Measurements from ENCODE around the gene ARL5C.

ARL5C gene

DNA sequence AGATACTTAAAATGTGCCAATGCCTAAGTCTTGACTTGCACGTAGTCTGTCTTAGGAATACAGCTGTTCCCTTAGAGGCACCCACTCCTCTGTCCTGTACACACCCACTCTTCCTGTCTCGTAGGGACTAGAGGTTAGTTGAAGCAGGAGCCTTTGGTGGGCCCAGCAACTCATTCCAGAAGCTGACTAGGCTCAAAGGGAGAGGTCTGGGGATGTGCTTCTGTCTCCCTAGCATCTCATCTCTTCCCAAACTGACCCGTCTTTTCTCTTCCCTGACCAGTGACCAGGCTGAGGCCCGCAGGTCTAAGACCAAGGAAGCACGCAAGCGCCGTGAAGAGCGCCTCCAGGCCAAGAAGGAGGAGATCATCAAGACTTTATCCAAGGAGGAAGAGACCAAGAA is 38.3 kb upstream of the ARL5C start:
- no peak overlapping the region for H3K4me3 ChIP-seq (ENCODE audit: insufficient read depth, low read length, poor library complexity, severe bottlenecking)
- TF ChIP-seq EZH2phosphoT487 (conservative IDR thresholded peaks at IDR 0.05; ENCODE audit: low read length), result no peak
- TF ChIP-seq, protein P1, sequence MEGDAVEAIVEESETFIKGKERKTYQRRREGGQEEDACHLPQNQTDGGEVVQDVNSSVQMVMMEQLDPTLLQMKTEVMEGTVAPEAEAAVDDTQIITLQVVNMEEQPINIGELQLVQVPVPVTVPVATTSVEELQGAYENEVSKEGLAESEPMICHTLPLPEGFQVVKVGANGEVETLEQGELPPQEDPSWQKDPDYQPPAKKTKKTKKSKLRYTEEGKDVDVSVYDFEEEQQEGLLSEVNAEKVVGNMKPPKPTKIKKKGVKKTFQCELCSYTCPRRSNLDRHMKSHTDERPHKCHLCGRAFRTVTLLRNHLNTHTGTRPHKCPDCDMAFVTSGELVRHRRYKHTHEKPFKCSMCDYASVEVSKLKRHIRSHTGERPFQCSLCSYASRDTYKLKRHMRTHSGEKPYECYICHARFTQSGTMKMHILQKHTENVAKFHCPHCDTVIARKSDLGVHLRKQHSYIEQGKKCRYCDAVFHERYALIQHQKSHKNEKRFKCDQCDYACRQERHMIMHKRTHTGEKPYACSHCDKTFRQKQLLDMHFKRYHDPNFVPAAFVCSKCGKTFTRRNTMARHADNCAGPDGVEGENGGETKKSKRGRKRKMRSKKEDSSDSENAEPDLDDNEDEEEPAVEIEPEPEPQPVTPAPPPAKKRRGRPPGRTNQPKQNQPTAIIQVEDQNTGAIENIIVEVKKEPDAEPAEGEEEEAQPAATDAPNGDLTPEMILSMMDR (IDR thresholded peaks at IDR 0.05; ENCODE audit: insufficient read depth, low read length, poor library complexity, severe bottlenecking), result no peak
- no peaks in the 10 kb centered on the region for H3K27me3 ChIP-seq (ENCODE audit: low read length)
- H3K9ac ChIP-seq (ENCODE audit: low read length), result no peak overlapping the region
- peaks cover 26% of the 10 kb centered on the region for H3K79me2 ChIP-seq (ENCODE audit: insufficient read depth, low read length)
- H3K9me3 ChIP-seq (ENCODE audit: insufficient read depth, low read length), result no peaks in the 10 kb centered on the region
- no peaks in the 10 kb centered on the region for H3K9me2 ChIP-seq (replicated peaks; ENCODE audit: insufficient read depth, low read length)
- peaks cover 28% of the 10 kb centered on the region for H3K36me3 ChIP-seq (ENCODE audit: low read length)
- H3K4me2 ChIP-seq (ENCODE audit: low read depth, low read length, poor library complexity, severe bottlenecking), result no peak overlapping the region
- H3K27ac ChIP-seq (ENCODE audit: low read depth, low read length), result no peak overlapping the region
- H3F3A ChIP-seq (ENCODE audit: insufficient read depth), result peaks cover 62% of the 10 kb centered on the region
- H2AFZ ChIP-seq (ENCODE audit: low read depth, low read length, severe bottlenecking), result no peak overlapping the region
- peaks cover 6% of the 10 kb centered on the region; the same call in 1 of the 2 replicates for H4K20me1 ChIP-seq (ENCODE audit: low read depth, low read length)

GRCh38 chr17:39200957-39201510 is 35.1 kb upstream of the ARL5C start:
- Histone ChIP-seq H3K36me3 (ENCODE audit: low read length) (peaks cover 28% of the 10 kb centered on the region), H3K9me3 (ENCODE audit: insufficient read depth, low read length) (no peaks in the 10 kb centered on the region)

GRCh38 chr17:39200070-39200879 is 34.3 kb upstream of the ARL5C start, which contains the start of gene RPL19:
TSS of gene RPL19 (plus strand) at chr17:39200283. CDS start at chr17:39200345, 62 bp downstream.
- Histone ChIP-seq H3K4me2 (ENCODE audit: low read depth, low read length, poor library complexity, severe bottlenecking) (peak within 1 kb of the TSS; percentile 98), H3K27ac (ENCODE audit: low read depth, low read length) (peak within 1 kb of the TSS; percentile 91), H3F3A (ENCODE audit: insufficient read depth) (peaks cover 61% of the 10 kb centered on the region), H4K20me1 (ENCODE audit: low read depth, low read length) (peaks cover 6% of the 10 kb centered on the region; the same call in 1 of the 2 replicates), H3K9ac (ENCODE audit: low read length) (peak within 1 kb of the TSS; percentile 96), H3K9me2 (replicated peaks; ENCODE audit: insufficient read depth, low read length) (no peaks in the 10 kb centered on the region), H2AFZ (ENCODE audit: low read depth, low read length, severe bottlenecking) (peak within 1 kb of the TSS; percentile 76), H3K36me3 (ENCODE audit: low read length) (peaks cover 28% of the 10 kb centered on the region), H3K9me3 (ENCODE audit: insufficient read depth, low read length) (no peaks in the 10 kb centered on the region), H3K27me3 (ENCODE audit: low read length) (no peaks in the 10 kb centered on the region), H3K4me3 (ENCODE audit: insufficient read depth, low read length, poor library complexity, severe bottlenecking) (peak within 1 kb of the TSS; percentile 98), H3K79me2 (ENCODE audit: insufficient read depth, low read length) (peaks cover 37% of the 10 kb centered on the region)
- TF ChIP-seq, protein P1 (IDR thresholded peaks at IDR 0.05; ENCODE audit: insufficient read depth, low read length, poor library complexity, severe bottlenecking), result no peak
- TF ChIP-seq EZH2phosphoT487 (conservative IDR thresholded peaks at IDR 0.05; ENCODE audit: low read length), result no peak

More at GRCh38 chr17:39200957-39201510, 35.1 kb upstream of the ARL5C start:
- Histone ChIP-seq H3K27me3 (ENCODE audit: low read length) (no peaks in the 10 kb centered on the region), H3K9me2 (replicated peaks; ENCODE audit: insufficient read depth, low read length) (no peaks in the 10 kb centered on the region), H3K9ac (ENCODE audit: low read length) (peak overlapping the region; percentile 96), H3F3A (ENCODE audit: insufficient read depth) (peaks cover 65% of the 10 kb centered on the region), H3K4me2 (ENCODE audit: low read depth, low read length, poor library complexity, severe bottlenecking) (peak overlapping the region; percentile 98), H2AFZ (ENCODE audit: low read depth, low read length, severe bottlenecking) (no peak overlapping the region), H3K79me2 (ENCODE audit: insufficient read depth, low read length) (peaks cover 36% of the 10 kb centered on the region), H4K20me1 (ENCODE audit: low read depth, low read length) (peaks cover 6% of the 10 kb centered on the region; the same call in 1 of the 2 replicates), H3K27ac (ENCODE audit: low read depth, low read length) (peak overlapping the region; percentile 91), H3K4me3 (ENCODE audit: insufficient read depth, low read length, poor library complexity, severe bottlenecking) (peak overlapping the region; percentile 98)
- TF ChIP-seq EZH2phosphoT487 (conservative IDR thresholded peaks at IDR 0.05; ENCODE audit: low read length), result no peak
- TF ChIP-seq, protein P1 (IDR thresholded peaks at IDR 0.05; ENCODE audit: insufficient read depth, low read length, poor library complexity, severe bottlenecking), result no peak

Measured in SU-DHL-6 (cell line).